GM23248 (cell line): ENCODE measurements around the gene ADCYAP1R1. TPM values are rescaled to one million over a fixed set of nuclear protein-coding genes. Genes with fewer than 3 reads are reported as not detected.

ENCODE experiments used
- DNase-seq: peaks from one replicate; pipeline ENCODE4 v3.0.0-alpha.2; 2015
- H2AFZ ChIP-seq: fragments of 200-600 bp; sonication (generic); 2 replicates; pipeline ENCODE4 v1.6.1; 2016; ENCODE audit warnings: antibody characterized with exemption
- H3F3A ChIP-seq: fragments of 200-600 bp; sonication (generic); 2 replicates; pipeline ENCODE4 v1.6.1; 2016; ENCODE audit warnings: mild to moderate bottlenecking, antibody characterized with exemption, mixed run types; ENCODE audit not compliant: insufficient read depth
- H3K27ac ChIP-seq: fragments of 200-600 bp; sonication (generic); 2 replicates; pipeline ENCODE4 v1.5.1; 2016; ENCODE audit warnings: mild to moderate bottlenecking
- H3K27me3 ChIP-seq: fragments of 200-600 bp; sonication (generic); replicated peaks from 2 replicates; pipeline ENCODE4 v1.6.1; 2016; ENCODE audit warnings: mild to moderate bottlenecking; ENCODE audit not compliant: insufficient read depth
- H3K36me3 ChIP-seq: fragments of 200-600 bp; sonication (generic); 2 replicates; pipeline ENCODE4 v1.6.1; 2016; ENCODE audit warnings: low read depth, mild to moderate bottlenecking
- H3K4me1 ChIP-seq: fragments of 200-600 bp; sonication (generic); 2 replicates; pipeline ENCODE4 v1.6.1; 2016; ENCODE audit warnings: mild to moderate bottlenecking; ENCODE audit not compliant: insufficient read depth
- H3K4me2 ChIP-seq: fragments of 200-600 bp; sonication (generic); one replicate; pipeline ENCODE4 v1.6.1; 2016; ENCODE audit warnings: mild to moderate bottlenecking; ENCODE audit not compliant: unreplicated experiment
- H3K4me3 ChIP-seq: fragments of 200-600 bp; sonication (generic); 2 replicates; pipeline ENCODE4 v1.5.1; 2016; ENCODE audit warnings: mild to moderate bottlenecking
- H3K79me2 ChIP-seq: fragments of 200-600 bp; sonication (generic); 2 replicates; pipeline ENCODE4 v1.6.1; 2016; ENCODE audit warnings: mild to moderate bottlenecking; ENCODE audit not compliant: insufficient read depth
- H3K9ac ChIP-seq: fragments of 200-600 bp; sonication (generic); 2 replicates; pipeline ENCODE4 v1.6.1; 2016; ENCODE audit warnings: mild to moderate bottlenecking
- H3K9me2 ChIP-seq: fragments of 200-600 bp; sonication (generic); 2 replicates; pipeline ENCODE4 v1.6.1; 2016; ENCODE audit warnings: mixed run types, mild to moderate bottlenecking, moderate library complexity; ENCODE audit not compliant: insufficient read depth
- H3K9me3 ChIP-seq: fragments of 200-600 bp; sonication (generic); one replicate; pipeline ENCODE4 v1.6.1; 2017; ENCODE audit warnings: low read depth
- H4K20me1 ChIP-seq: fragments of 200-600 bp; sonication (generic); 2 replicates; pipeline ENCODE4 v1.6.0; 2016; ENCODE audit not compliant: insufficient read depth
- EZH2 ChIP-seq: fragments of 200-600 bp; sonication (generic); IDR thresholded peaks from 2 replicates; pipeline ENCODE4 v1.6.1; 2018; ENCODE audit warnings: antibody characterized with exemption, mild to moderate bottlenecking; ENCODE audit not compliant: insufficient read depth, poor library complexity, severe bottlenecking
- EZH2phosphoT487 ChIP-seq: fragments of 200-600 bp; sonication (generic); IDR thresholded peaks from 2 replicates; pipeline ENCODE4 v1.6.1; 2018; ENCODE audit warnings: antibody characterized with exemption, moderate library complexity, mild to moderate bottlenecking, low read depth; ENCODE audit not compliant: insufficient read depth
- WGBS, 2 experiments: methylation state at CpG; one replicate each; pipeline ENCODE4 v1.1.6; 2015 to 2017; ENCODE audit warnings: low lambda C conversion rate in 2 of 2, low coverage in 1 of 2; ENCODE audit errors: missing lambda C conversion rate in 2 of 2; 5-methylcytosine and 5-hydroxymethylcytosine counted together
- in situ Hi-C: fragments of 300-500 bp; cut with MboI; formaldehyde crosslinking; loops from 2 replicates; pipeline ENCODE4 v1.15.0; 2020
- polyA plus RNA-seq: library from polyadenylated mRNA; unstranded; fragments of >200 nt; fragmentation: Nextera tagmentation; extraction: Ambion mirVana; gene quantifications from 2 replicates; pipeline ENCODE4 v1.2.1, GENCODE V29; 2016
- total RNA-seq: library from RNA; depleted of rRNA; stranded (reverse); fragments of >200 nt; shearing (Covaris generic); gene quantifications from 2 replicates; pipeline ENCODE4 v1.2.3, GENCODE V29; 2014

ADCYAP1R1 gene
- total and polyA plus RNA-seq, 2 experiments from 2014 or later: 0.05 TPM; not detected in 1

- Histone ChIP-seq H3K9me2 (no peaks in the 10 kb centered on the region), H3F3A (no peaks in the 10 kb centered on the region), H3K27me3 (peaks cover 21% of the 10 kb centered on the region), H4K20me1 (no peaks in the 10 kb centered on the region), H2AFZ (no peak overlapping the region), H3K36me3 (no peaks in the 10 kb centered on the region), H3K4me2 (no peak overlapping the region), H3K79me2 (no peaks in the 10 kb centered on the region), H3K4me1 (no peaks in the 10 kb centered on the region), H3K27ac (no peak overlapping the region), H3K4me3 (no peak overlapping the region), H3K9ac (no peak overlapping the region), H3K9me3 (no peaks in the 10 kb centered on the region)
- in situ Hi-C loops: no loop called here
- TF ChIP-seq EZH2 (no peak), EZH2phosphoT487 (no peak)
- DNase-seq: no peak
- WGBS, 2 experiments: 54 to 64% methylated on average over 5 of the region's 5 CpGs
These were observed 3.4 kb downstream of the ADCYAP1R1 start for GRCh38 chr7:31055471-31055870.

- Histone ChIP-seq H3K27ac (no peak overlapping the region), H3K4me2 (no peak overlapping the region), H3K36me3 (no peaks in the 10 kb centered on the region), H3F3A (no peaks in the 10 kb centered on the region), H3K27me3 (peaks cover 18% of the 10 kb centered on the region), H2AFZ (no peak overlapping the region), H3K9me2 (no peaks in the 10 kb centered on the region), H3K4me3 (no peak overlapping the region), H3K9me3 (no peaks in the 10 kb centered on the region), H3K9ac (no peak overlapping the region), H3K4me1 (no peaks in the 10 kb centered on the region), H3K79me2 (no peaks in the 10 kb centered on the region), H4K20me1 (no peaks in the 10 kb centered on the region)
- TF ChIP-seq EZH2: no peak
- no peak for TF ChIP-seq EZH2phosphoT487
- DNase-seq: no peak
- in situ Hi-C loops: no loop called here
- WGBS, 2 experiments: 69 to 73% methylated on average over 7 to 10 of the region's 10 CpGs
These were observed 4.8 kb downstream of the ADCYAP1R1 start for GRCh38 chr7:31056775-31057346.

- Histone ChIP-seq H3K4me3 (no peak overlapping the region), H3K27me3 (peaks cover 13% of the 10 kb centered on the region; the same call in 1 of the 2 replicates), H3K9me3 (no peaks in the 10 kb centered on the region), H3K79me2 (no peaks in the 10 kb centered on the region), H3K4me1 (no peaks in the 10 kb centered on the region), H3K36me3 (no peaks in the 10 kb centered on the region), H3K27ac (no peak overlapping the region), H4K20me1 (no peaks in the 10 kb centered on the region), H3F3A (no peaks in the 10 kb centered on the region), H3K4me2 (no peak overlapping the region), H3K9me2 (no peaks in the 10 kb centered on the region), H2AFZ (no peak overlapping the region), H3K9ac (no peak overlapping the region)
- DNase-seq: peak; percentile 45
- TF ChIP-seq EZH2: no peak
- TF ChIP-seq EZH2phosphoT487: no peak
- in situ Hi-C loops: no loop called here
- WGBS, 2 experiments: 52 to 64% methylated on average over 7 of the region's 7 CpGs
These were observed 6.0 kb downstream of the ADCYAP1R1 start for GRCh38 chr7:31058122-31058521.

- Histone ChIP-seq H3K27me3 (peaks cover 8% of the 10 kb centered on the region; the same call in 1 of the 2 replicates), H3K79me2 (no peaks in the 10 kb centered on the region), H3F3A (no peaks in the 10 kb centered on the region), H3K4me1 (no peaks in the 10 kb centered on the region), H3K9me3 (no peaks in the 10 kb centered on the region), H3K4me3 (no peak overlapping the region), H3K36me3 (no peaks in the 10 kb centered on the region), H3K4me2 (no peak overlapping the region), H3K9me2 (no peaks in the 10 kb centered on the region), H3K9ac (no peak overlapping the region), H2AFZ (no peak overlapping the region), H4K20me1 (no peaks in the 10 kb centered on the region), H3K27ac (no peak overlapping the region)
- DNase-seq: no peak
- 83 to 84% methylated on average over 3 of the region's 3 CpGs for WGBS, 2 experiments
- in situ Hi-C loops: no loop called here
- no peak for TF ChIP-seq EZH2phosphoT487
These were observed 6.6 kb downstream of the ADCYAP1R1 start for GRCh38 chr7:31058688-31059087.

- Histone ChIP-seq H3F3A (no peaks in the 10 kb centered on the region), H3K9ac (no peak overlapping the region), H3K27ac (no peak overlapping the region), H3K9me3 (no peaks in the 10 kb centered on the region), H3K27me3 (peaks cover 5% of the 10 kb centered on the region; the same call in 1 of the 2 replicates), H3K4me1 (no peaks in the 10 kb centered on the region), H3K36me3 (no peaks in the 10 kb centered on the region), H3K4me2 (no peak overlapping the region), H3K4me3 (no peak overlapping the region), H3K9me2 (no peaks in the 10 kb centered on the region), H4K20me1 (no peaks in the 10 kb centered on the region), H3K79me2 (no peaks in the 10 kb centered on the region), H2AFZ (no peak overlapping the region)
- TF ChIP-seq EZH2 (no peak), EZH2phosphoT487 (no peak)
- 81 to 82% methylated on average over 6 to 7 of the region's 8 CpGs for WGBS, 2 experiments
- in situ Hi-C loops: no loop called here
- DNase-seq: no peak
These were observed 7.4 kb downstream of the ADCYAP1R1 start for GRCh38 chr7:31059551-31059950.
